Stimulated activated CD8-positive, alpha-beta memory T cell treated with anti-CD3 and anti-CD28 coated beads, Interleukin-15, amount 100 ng/mL, for 24 hours (primary cell): Measurements from ENCODE around the gene TAF11L11.
"Not testable (repeated sequence)": the region's sequence is repeated elsewhere in the genome, so short reads cannot be mapped to it uniquely, and the experiment has no call there.

Experiments used
- DNase-seq: peaks from one replicate; pipeline ENCODE4 v3.0.0-alpha.2; 2020; ENCODE audit warnings: low read depth

The TAF11L11 gene

DNA sequence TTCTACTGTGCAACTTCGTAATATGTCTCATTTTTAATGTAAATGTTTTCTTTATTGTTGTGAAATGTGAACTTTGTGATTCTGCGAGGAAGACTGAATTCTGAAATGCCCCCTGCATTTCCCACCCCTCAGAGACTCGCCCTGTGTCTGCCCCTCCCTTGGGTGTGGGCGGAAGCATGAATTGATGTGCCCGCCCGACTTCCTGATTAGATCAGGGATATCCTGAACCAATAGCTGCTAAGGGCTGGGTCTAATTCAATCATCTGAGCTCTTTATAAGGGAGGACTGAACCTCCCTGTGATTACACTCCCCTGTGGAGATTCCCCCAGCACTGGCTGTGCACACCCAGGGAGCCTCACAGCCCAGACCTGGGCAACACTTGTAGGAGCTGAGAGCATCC, at the start of gene TAF11L11:
Gene TAF11L11, plus strand, starts transcription at position 304 of the 400 bp plus-strand sequence.
- DNase-seq = not testable (repeated sequence)

DNA sequence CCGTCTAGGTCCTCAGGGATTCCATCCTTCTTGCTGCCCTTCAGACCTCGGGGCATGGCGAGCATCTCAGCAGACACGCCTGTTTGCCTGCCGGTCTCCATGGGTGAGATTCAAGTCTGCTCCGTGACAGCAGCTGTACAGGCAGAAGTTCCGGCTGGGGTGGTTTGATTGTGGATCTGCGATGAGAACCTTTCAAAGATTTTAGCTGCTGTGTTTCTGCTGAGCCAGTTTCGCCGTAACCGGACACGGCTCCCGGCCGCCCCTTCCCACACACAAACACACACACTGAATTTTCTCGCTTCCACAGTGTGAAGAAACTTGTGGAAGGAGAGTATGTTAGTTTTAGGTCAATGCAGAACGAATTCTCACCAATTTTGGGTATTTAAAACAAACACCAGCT, 18.3 kb upstream of the TAF11L11 start, which contains the start of gene TAF11L7:
Gene TAF11L7, minus strand, starts transcription at position 101 of the 400 bp plus-strand sequence.
- not testable (repeated sequence) for DNase-seq

DNA sequence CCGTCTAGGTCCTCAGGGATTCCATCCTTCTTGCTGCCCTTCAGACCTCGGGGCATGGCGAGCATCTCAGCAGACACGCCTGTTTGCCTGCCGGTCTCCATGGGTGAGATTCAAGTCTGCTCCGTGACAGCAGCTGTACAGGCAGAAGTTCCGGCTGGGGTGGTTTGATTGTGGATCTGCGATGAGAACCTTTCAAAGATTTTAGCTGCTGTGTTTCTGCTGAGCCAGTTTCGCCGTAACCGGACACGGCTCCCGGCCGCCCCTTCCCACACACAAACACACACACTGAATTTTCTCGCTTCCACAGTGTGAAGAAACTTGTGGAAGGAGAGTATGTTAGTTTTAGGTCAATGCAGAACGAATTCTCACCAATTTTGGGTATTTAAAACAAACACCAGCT, 13.1 kb upstream of the TAF11L11 start, which contains the start of gene TAF11L8:
Gene TAF11L8, minus strand, starts transcription at position 101 of the 400 bp plus-strand sequence.
- DNase-seq = not testable (repeated sequence)

DNA sequence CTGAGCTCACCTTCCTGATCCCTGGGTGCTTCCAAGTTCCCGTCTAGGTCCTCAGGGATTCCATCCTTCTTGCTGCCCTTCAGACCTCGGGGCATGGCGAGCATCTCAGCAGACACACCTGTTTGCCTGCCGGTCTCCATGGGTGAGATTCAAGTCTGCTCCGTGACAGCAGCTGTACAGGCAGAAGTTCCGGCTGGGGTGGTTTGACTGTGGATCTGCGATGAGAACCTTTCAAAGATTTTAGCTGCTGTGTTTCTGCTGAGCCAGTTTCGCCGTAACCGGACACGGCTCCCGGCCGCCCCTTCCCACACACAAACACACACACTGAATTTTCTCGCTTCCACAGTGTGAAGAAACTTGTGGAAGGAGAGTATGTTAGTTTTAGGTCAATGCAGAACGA, 9.7 kb upstream of the TAF11L11 start, which contains the start of gene TAF11L9:
Gene TAF11L9, minus strand, starts transcription at position 140 of the 400 bp plus-strand sequence.
- DNase-seq = not testable (repeated sequence)

DNA sequence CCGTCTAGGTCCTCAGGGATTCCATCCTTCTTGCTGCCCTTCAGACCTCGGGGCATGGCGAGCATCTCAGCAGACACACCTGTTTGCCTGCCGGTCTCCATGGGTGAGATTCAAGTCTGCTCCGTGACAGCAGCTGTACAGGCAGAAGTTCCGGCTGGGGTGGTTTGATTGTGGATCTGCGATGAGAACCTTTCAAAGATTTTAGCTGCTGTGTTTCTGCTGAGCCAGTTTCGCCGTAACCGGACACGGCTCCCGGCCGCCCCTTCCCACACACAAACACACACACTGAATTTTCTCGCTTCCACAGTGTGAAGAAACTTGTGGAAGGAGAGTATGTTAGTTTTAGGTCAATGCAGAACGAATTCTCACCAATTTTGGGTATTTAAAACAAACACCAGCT, 6.3 kb upstream of the TAF11L11 start, which contains the start of gene TAF11L10:
Gene TAF11L10, minus strand, starts transcription at position 101 of the 400 bp plus-strand sequence.
- DNase-seq = not testable (repeated sequence)

DNA sequence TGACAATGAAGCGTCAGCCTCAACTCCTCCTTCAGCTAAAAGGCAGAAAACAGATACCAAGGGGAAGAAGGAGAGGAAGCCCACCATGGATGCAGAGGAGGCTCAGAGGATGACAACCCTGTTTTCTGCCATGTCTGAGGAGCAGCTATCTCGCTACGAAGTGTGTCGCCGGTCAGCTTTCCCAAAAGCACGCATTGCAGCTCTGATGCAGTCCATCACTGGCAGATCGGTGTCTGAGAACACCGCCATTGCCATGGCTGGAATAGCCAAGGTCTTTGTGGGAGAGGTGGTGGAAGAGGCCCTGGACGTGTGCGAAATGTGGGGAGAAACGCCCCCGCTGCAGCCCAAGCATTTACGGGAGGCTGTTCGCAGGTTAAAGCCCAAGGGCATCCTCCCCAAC, 968 bp downstream of the TAF11L11 start:
- no peak for DNase-seq

DNA sequence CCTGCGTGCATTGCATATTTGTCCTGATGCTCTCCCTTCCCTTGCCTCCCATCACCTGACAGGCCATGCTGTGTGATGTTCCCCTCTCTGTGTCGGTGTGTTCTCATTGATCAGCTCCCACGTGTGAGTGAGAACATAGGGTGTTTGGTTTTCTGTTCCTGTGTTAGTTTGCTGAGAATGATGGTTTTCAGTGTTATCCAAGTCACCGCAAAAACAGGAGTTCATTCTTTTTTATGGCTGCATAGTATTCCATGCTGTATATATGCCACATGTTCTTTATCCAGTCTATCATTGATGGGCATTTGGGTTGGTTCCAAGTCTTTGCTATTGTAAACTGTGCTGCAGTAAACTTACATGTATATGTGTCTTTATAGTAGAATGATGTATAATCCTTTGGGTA, 3.5 kb downstream of the TAF11L11 start:
- not testable (repeated sequence) for DNase-seq

DNA sequence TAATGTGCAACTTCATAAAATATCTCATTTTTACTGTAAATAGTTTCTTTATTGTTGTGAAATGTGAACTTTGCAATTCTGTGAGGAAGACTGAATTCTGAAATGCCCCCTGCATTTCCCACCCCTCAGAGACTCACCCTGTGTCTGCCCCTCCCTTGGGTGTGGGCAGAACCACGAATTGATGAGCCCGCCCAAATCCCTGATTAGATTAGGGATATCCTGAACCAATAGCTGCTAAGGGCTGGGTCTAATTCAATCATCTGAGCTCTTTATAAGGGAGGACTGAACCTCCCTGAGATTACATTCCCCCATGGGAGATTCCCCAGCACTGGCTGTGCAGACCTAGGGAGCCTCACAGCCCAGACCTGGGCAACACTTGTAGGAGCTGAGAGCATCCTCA, 6.1 kb downstream of the TAF11L11 start, which contains the start of gene TAF11L12:
Gene TAF11L12, plus strand, starts transcription at position 301 of the 400 bp plus-strand sequence.
- DNase-seq = not testable (repeated sequence)

DNA sequence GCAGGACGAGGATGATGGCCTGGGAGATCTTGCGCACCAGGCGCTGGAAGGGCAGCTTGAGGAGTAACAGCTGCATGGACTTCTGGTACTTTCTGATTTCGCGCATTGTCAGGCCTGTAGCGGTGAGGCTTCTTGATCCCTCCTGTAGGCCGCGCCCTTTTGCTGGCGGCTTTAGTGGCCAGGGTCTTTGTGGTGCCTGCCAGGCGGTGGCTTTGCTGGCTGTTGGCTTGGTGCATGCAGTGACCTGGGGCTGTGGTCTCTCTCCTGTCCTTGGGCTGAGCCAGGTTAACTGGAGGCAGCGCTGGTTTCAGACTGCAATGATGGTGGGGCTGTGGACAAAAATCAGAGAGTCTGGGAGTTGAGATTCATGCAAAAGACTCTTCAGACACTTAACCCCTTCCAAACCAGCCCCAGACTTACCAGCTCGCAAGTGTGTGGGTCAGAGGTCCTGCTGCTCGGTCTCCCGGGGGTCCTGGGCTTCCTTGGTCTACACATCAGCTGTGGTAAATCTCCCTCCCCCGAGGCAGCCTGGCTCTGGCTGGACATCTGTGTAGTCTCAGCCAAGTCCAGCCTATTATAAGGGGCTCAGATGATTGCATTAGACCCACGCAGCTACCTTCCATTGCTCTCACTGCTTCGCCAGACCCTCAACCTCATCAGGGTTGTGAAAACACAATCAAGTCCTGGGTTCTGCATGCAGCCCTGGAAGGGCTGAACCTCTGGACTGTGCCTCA, 11.1 kb downstream of the TAF11L11 start:
- DNase-seq = no peak

DNA sequence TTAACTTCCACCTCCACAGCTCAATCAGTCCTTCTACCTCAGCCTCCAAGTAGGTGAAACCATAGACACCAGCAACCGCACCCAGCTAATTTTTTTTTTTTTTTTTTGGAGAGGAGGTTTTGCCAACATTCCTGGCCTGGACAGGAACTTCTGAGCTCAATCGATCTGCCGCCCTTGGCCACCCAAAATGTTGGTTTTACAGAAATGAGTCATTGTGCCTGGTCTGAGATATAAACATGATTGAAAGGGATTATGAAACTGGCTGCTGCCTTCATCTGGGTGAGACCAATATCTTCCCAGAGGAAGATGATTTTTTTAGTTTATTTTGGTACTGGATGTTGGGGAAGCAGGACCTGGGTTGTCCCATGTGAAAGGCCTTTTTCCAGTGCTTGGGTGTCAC, 15.4 kb downstream of the TAF11L11 start:
- DNase-seq = no peak

DNA sequence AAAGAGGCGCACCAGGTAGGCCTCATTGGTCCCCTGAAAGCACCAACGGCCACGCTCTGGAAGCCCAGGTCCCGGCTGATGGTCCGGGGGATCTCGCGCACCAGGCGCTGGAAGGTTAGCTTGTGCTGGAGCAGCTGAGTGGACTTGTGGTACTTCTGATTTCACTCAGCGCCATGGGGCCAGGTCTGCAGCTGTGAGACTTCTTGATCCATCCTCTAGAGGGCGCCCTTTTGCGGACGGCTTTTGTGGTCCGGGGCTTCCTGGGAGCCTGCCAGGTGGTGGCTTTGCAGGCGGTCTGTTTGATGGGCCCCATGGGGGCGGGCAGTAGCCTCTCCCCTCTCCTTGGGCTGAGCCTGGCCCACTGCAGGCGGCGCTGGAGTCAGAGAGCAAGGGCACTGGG, 16.6 kb downstream of the TAF11L11 start:
- DNase-seq = no peak

DNA sequence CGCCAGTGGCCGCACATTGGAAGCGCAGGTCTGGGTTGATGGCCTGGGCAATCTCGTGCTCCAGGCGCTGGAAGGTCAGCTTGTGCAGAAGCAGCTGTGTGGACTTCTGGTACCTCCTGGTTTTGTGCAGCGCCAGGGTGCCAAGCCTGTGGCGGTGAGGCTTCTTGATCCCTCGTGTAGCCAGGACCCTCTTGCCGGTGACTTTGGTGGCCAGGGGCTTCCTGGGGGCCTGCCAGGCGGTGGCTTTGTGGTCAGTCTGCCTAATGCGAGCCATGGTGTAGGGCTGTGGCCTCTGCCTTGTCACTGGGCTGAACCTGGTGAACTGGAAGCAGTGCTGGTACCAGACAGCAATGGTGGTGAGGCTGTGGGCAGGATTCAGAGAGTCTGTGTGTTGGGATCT, 21.7 kb downstream of the TAF11L11 start:
- DNase-seq = no peak

DNA sequence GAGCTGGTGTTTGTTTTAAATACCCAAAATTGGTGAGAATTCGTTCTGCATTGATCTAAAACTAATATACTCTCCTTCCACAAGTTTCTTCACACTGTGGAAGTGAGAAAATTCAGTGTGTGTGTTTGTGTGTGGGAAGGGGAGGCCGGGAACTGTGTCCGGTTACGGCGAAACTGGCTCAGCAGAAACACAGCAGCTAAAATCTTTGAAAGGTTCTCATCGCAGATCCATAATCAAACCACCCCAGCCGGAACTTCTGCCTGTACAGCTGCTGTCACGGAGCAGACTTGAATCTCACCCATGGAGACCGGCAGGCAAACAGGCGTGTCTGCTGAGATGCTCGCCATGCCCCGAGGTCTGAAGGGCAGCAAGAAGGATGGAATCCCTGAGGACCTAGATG, 27.8 kb downstream of the TAF11L11 start, which contains the start of gene TAF11L13:
Gene TAF11L13, plus strand, starts transcription at position 301 of the 400 bp plus-strand sequence.
- DNase-seq = not testable (repeated sequence)

DNA sequence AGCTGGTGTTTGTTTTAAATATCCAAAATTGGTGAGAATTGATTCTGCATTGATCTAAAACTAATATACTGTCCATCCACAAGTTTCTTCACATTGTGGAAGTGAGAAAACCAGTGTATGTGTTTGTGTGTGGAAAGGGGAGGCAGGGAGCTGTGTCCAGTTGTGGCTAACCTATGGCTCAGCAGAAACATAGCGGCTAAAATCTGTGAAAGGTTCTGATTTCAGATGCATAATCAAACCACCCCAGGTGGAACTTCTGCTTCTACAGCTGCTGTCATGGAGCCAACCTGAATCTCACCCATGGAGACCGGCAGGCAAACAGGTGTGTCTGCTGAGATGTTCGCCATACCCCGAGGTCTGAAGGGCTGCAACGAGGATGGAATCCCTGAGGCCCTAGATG, 30.2 kb downstream of the TAF11L11 start, which contains the start of gene TAF11L14:
Gene TAF11L14, plus strand, starts transcription at position 301 of the 400 bp plus-strand sequence.
- DNase-seq = no peak

DNA sequence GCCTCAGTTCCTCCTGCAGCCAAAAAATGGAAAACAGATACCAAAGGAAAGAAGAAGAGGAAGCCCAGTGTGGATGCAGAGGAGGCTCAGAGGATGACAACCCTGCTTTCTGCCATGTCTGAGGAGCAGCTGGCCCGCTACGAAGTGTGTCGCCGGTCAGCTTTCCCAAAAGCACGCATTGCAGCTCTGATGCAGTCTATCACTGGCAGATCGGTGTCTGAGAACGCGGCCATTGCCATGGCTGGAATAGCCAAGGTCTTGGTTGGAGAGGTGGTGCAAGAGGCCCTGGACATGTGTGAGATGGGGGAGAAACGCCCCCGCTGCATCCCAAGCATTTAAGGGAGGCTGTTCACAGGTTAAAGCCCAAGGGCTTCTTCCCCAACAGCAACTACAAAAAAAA, 45.2 kb downstream of the TAF11L11 start:
- not testable (repeated sequence) for DNase-seq

DNA sequence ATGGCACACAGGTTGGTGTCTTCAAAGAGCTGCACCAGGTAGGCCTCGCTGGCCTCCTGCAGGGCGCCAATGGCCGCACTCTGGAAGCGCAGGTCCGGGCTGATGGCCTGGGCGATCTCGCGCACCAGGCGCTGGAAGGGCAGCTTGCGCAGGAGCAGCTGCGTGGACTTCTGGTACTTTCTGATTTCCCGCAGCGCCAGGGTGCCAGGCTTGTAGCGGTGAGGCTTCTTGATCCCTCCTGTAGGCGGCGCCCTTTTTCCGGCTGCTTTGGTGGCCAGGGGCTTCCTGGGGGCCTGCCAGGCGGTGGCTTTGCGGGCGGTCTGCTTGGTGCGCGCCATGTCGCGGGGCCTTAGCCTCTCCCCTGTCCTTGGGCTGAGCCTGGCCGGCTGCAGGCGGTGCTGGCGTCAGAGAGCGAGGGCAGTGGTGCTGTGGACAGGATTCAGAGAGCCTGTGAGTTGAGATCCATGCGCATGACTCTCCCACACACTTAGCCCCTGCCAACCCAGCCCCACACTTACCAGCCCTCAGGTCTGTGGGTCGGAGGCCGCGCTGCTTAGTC, 51.3 kb downstream of the TAF11L11 start:
- DNase-seq = not testable (repeated sequence)
